HepG2 (cell line): ENCODE measurements around the gene ITGAE. TPM values are rescaled to one million over a fixed set of nuclear protein-coding genes. Genes with fewer than 3 reads are reported as not detected.

Source experiments
- AHDC1 ChIP-seq: sonication (generic); formaldehyde crosslinking; IDR thresholded peaks from 2 replicates; pipeline ENCODE4 v1.5.1; 2020; ENCODE audit warnings: mild to moderate bottlenecking, missing genetic modification reagents, borderline replicate concordance
- ARHGAP35 ChIP-seq: sonication (generic); formaldehyde crosslinking; IDR thresholded peaks from 2 replicates; pipeline ENCODE4 v1.9.0; 2022; ENCODE audit warnings: mild to moderate bottlenecking, inconsistent platforms, moderate library complexity, missing genetic modification reagents, borderline replicate concordance
- KIAA2018 ChIP-seq: sonication (generic); formaldehyde crosslinking; IDR thresholded peaks from 2 replicates; pipeline ENCODE4 v1.5.0; 2020; ENCODE audit warnings: mild to moderate bottlenecking, missing genetic modification reagents, borderline replicate concordance
- KLF16 ChIP-seq, 2 experiments: sonication (generic) in 1 of 2; formaldehyde crosslinking in 1 of 2; IDR thresholded peaks; 2 replicates each; pipeline versions ENCODE4 v1.6.1 to v1.8.0; 2016 to 2023; ENCODE audit warnings: missing genetic modification reagents in 2 of 2, missing compliant biosample characterization in 1 of 2
- ZNF18 ChIP-seq: sonication (generic); formaldehyde crosslinking; IDR thresholded peaks from 2 replicates; pipeline ENCODE4 v1.8.0; 2022; ENCODE audit warnings: mild to moderate bottlenecking, missing genetic modification reagents; ENCODE audit not compliant: insufficient replicate concordance
- ZNF362 ChIP-seq: sonication (generic); formaldehyde crosslinking; IDR thresholded peaks from 2 replicates; pipeline ENCODE4 v1.4.0; 2020; ENCODE audit warnings: missing genetic modification reagents, mild to moderate bottlenecking, borderline replicate concordance
- ZNF432 ChIP-seq: sonication (generic); formaldehyde crosslinking; IDR thresholded peaks from 2 replicates; pipeline ENCODE4 v1.5.0; 2020; ENCODE audit warnings: missing genetic modification reagents, mild to moderate bottlenecking, borderline replicate concordance
- ZZZ3 ChIP-seq: sonication (generic); formaldehyde crosslinking; IDR thresholded peaks from 2 replicates; pipeline ENCODE4 v1.4.0; 2020; ENCODE audit warnings: missing genetic modification reagents, mild to moderate bottlenecking, borderline replicate concordance
- polyA plus RNA-seq, 8 experiments: library from polyadenylated mRNA; depleted of rRNA in 3 of 8; stranded (reverse) in 7 of 8; unstranded in 1 of 8; fragments of >200 nt; fragmentation: Illumina TruSeq in 4 of 8; extraction: Trizol in 4 of 8; gene quantifications; 2 replicates each; pipeline versions ENCODE4 v1.2.1 to v1.2.3, GENCODE V29; 2011 to 2016; ENCODE audit warnings: low read depth in 4 of 8, missing spikeins in 1 of 8, mixed read lengths in 1 of 8; ENCODE audit not compliant: insufficient read depth in 1 of 8
- total RNA-seq, 5 experiments: library from RNA; depleted of rRNA; stranded (reverse); fragments of >200 nt; fragmentation: Illumina TruSeq; extraction: Trizol; gene quantifications; 2 replicates each; pipeline ENCODE4 v1.2.3, GENCODE V29; 2016; ENCODE audit warnings: low read depth in 1 of 5

The ITGAE gene
- total and polyA plus RNA-seq, 2 of the 13 experiments (the other 11 are each of a cell fraction or from before 2014, with no cell fraction given) = 42.3 to 49.0 TPM

- 0 out of 2 replicates have a peak, but pooled peaks have one; percentile 72 for TF ChIP-seq ARHGAP35 (CRISPR knock-in tag)
- TF ChIP-seq KIAA2018 (CRISPR knock-in tag) = no peak
- TF ChIP-seq ZZZ3 (CRISPR knock-in tag) = peak; percentile 58; the same call in 1 of the 2 replicates
- TF ChIP-seq ZNF18 (CRISPR knock-in tag) = peak; percentile 83
- TF ChIP-seq ZNF362 (CRISPR knock-in tag) = peak; percentile 3; the same call in 1 of the 2 replicates
- no peak for TF ChIP-seq ZNF432 (CRISPR knock-in tag)
- no peak for TF ChIP-seq AHDC1
- peak in 1 of 2 experiments; percentile 85; a peak in 2 of 4 replicates for TF ChIP-seq KLF16 (CRISPR knock-in tag; IDR thresholded peaks at IDR 0.05)
Observed at GRCh38 chr17:3845621-3846436, 44.8 kb upstream of the ITGAE start, which contains the start of gene NCBP3 (continued).
